ENCODE data around the gene PLIN1. TPM values are rescaled to one million over a fixed set of nuclear protein-coding genes. Genes with fewer than 3 reads are reported as not detected.
A peak's percentile ranks its signal among the peaks of the same experiment; 100 is the strongest.

PLIN1 gene
- total and polyA plus RNA-seq, 2 of the 4 experiments (the other 2 are of a cell fraction) = under 0.01 to 0.07 TPM

GRCh38 chr15:89656116-89656815 is 22.9 kb downstream of the PLIN1 start:
- Histone ChIP-seq H2BK15ac (ENCODE audit: low read depth, low read length) (0 out of 3 replicates have a peak overlapping the region, but pooled peaks have one; percentile 20), H2AFZ (replicated peaks; ENCODE audit: low read length, poor library complexity) (peak overlapping the region; percentile 82), H4K5ac (ENCODE audit: low read depth, low read length) (peak overlapping the region; percentile 47; the same call in 1 of the 2 replicates), H3K27me3 (ENCODE audit: control insufficient read depth, insufficient read depth, low read length) (no peaks in the 10 kb centered on the region), H3K4me2 (ENCODE audit: low read depth, low read length) (no peak overlapping the region), H4K20me1 (ENCODE audit: insufficient read depth, low read length) (peaks cover 16% of the 10 kb centered on the region), H3K9ac (ENCODE audit: low read depth, low read length) (no peak overlapping the region), H4K91ac (ENCODE audit: insufficient read depth, low read depth, low read length) (peak overlapping the region; percentile 54; the same call in 1 of the 2 replicates), H3K27ac (ENCODE audit: insufficient read depth, low read length) (no peak overlapping the region), H3K9me1 (ENCODE audit: insufficient read depth, low read length) (peaks cover 10% of the 10 kb centered on the region), H3K79me1 (ENCODE audit: low read depth in 1 of 2, low read length in 2 of 2) (peaks cover 16 to 31% of the 10 kb centered on the region in 2 experiments), H2BK120ac (ENCODE audit: low read depth, low read length) (0 out of 2 replicates have a peak overlapping the region, but pooled peaks have one; percentile 16), H3K4me3 (ENCODE audit: insufficient read depth, low read depth, low read length) (no peak overlapping the region), H2AK5ac (ENCODE audit: low read depth, low read length) (peak overlapping the region; percentile 33; the same call in 1 of the 2 replicates), H3K9me3 (ENCODE audit: control insufficient read depth, insufficient read depth, low read length) (no peaks in the 10 kb centered on the region), H4K8ac (ENCODE audit: low read depth in 2 of 2, low read length in 2 of 2) (peak overlapping the region in 1 of 2 experiments; percentile 76; a peak in 3 of 4 replicates), H2BK5ac (ENCODE audit: low read depth, low read length, poor library complexity, severe bottlenecking) (no peak overlapping the region), H3K4me1 (ENCODE audit: control insufficient read depth, insufficient read depth, low read length) (peaks cover 5% of the 10 kb centered on the region), H3K23ac (ENCODE audit: low read depth, low read length) (no peak overlapping the region), H3K14ac (replicated peaks; ENCODE audit: low read depth, low read length) (peak overlapping the region; percentile 58; the same call in 1 of the 2 replicates), H3K36me3 (ENCODE audit: control insufficient read depth, insufficient read depth, low read length) (peaks cover 6% of the 10 kb centered on the region), H3K56ac (ENCODE audit: extremely low read depth, insufficient read depth, low read length) (no peak overlapping the region; the same call in 1 of the 2 replicates), H2AK9ac (replicated peaks; ENCODE audit: low read depth, low read length, poor library complexity) (no peak overlapping the region), H2BK20ac (ENCODE audit: low read depth, low read length) (peak overlapping the region; percentile 49; the same call in 1 of the 2 replicates), H3K18ac (ENCODE audit: low read depth, low read length) (no peak overlapping the region), H3K4ac (ENCODE audit: low read depth, low read length) (peak overlapping the region; percentile 15)
- WGBS, 2 experiments (ENCODE audit: extremely low coverage in 2 of 2, insufficient read length in 1 of 2) = no CpG with 5 or more reads among the region's 7 CpGs
- CTCF ChIA-PET = no interaction called here
- dilution Hi-C loops (cut with HindIII; ENCODE audit: low sequenced_read_pairs, unreplicated experiment) = no loop called here
- no TSS peak for BruUV-seq (replicated peaks)
- peak; percentile 27 for DNase-seq
- in situ Hi-C loops (cut with MboI; ENCODE audit: low sequenced_read_pairs) = no loop called here
- intact Hi-C loops (cut with micrococcal nuclease) = no loop called here
- POLR2A ChIA-PET (ENCODE audit: unreplicated experiment) = interaction anchor here (0.6 kb wide), 1 partner anchor 73 kb away, joined by 3 read pairs; no protein-coding TSS in a partner anchor
- no peak for ATAC-seq (ENCODE audit: low read depth)
- TF ChIP-seq RFX5 (IDR thresholded peaks at IDR 0.05; ENCODE audit: low read depth, low read length) (no peak), FOS (IDR thresholded peaks at IDR 0.05; ENCODE audit: low read depth, low read length) (no peak), NFE2L2 (IDR thresholded peaks at IDR 0.05; ENCODE audit: low read depth, low read length) (no peak), SMC3 (IDR thresholded peaks at IDR 0.05; ENCODE audit: low read depth, low read length) (no peak), MAZ (IDR thresholded peaks at IDR 0.05; ENCODE audit: borderline replicate concordance, low read depth, low read length) (no peak), CEBPB (IDR thresholded peaks at IDR 0.05; ENCODE audit: low read depth, low read length) (no peak), ELK1 (IDR thresholded peaks at IDR 0.05; ENCODE audit: borderline replicate concordance, low read depth, low read length) (no peak), BHLHE40 (IDR thresholded peaks at IDR 0.05; ENCODE audit: low read depth, low read length) (no peak), RCOR1 (IDR thresholded peaks at IDR 0.05; ENCODE audit: insufficient replicate concordance, low read length) (no peak), CTCF (conservative IDR thresholded peaks at IDR 0.05; ENCODE audit: low read depth, low read length) (no peak), MXI1 (IDR thresholded peaks at IDR 0.05; ENCODE audit: borderline replicate concordance, low read depth, low read length) (no peak), MAFK (IDR thresholded peaks at IDR 0.05; ENCODE audit: low read depth, low read length) (no peak), RAD21 (IDR thresholded peaks at IDR 0.05; ENCODE audit: low read length) (no peak), USF2 (IDR thresholded peaks at IDR 0.05; ENCODE audit: low read depth, low read length) (no peak)

Measured in IMR-90 (cell line).